Measurements from ENCODE around the gene ERC2.
"Not testable (repeated sequence)": the region's sequence is repeated elsewhere in the genome, so short reads cannot be mapped to it uniquely, and the experiment has no call there.

ERC2 gene

GRCh38 chr3:56275120-56275519, 193.1 kb downstream of the ERC2 start:
- Mint-ChIP-seq H3K9me3 (no peaks in the 10 kb centered on the region), H3K4me3 (no peak overlapping the region), H3K27ac (no peak overlapping the region), H3K27me3 (peaks cover 19 to 23% of the 10 kb centered on the region in 2 donors), H3K36me3 (ENCODE audit: insufficient read depth) (no peaks in the 10 kb centered on the region), H3K4me1 (ENCODE audit: low read depth in 2 of 2) (no peaks in the 10 kb centered on the region)
- DNase-seq = no peak
- ATAC-seq (replicated peaks) = no peak

- no peak overlapping the region for H3K27ac Mint-ChIP-seq
- no peaks in the 10 kb centered on the region for H3K36me3 Mint-ChIP-seq (ENCODE audit: insufficient read depth)
- H3K4me1 Mint-ChIP-seq (ENCODE audit: low read depth in 2 of 2) = no peaks in the 10 kb centered on the region
- no peak for ATAC-seq (replicated peaks)
- peaks cover 0 to 7% of the 10 kb centered on the region in 2 donors for H3K27me3 Mint-ChIP-seq
- no peaks in the 10 kb centered on the region for H3K9me3 Mint-ChIP-seq
- no peak for DNase-seq
- H3K4me3 Mint-ChIP-seq = no peak overlapping the region
Observed at GRCh38 chr3:56269755-56270535, 198.3 kb downstream of the ERC2 start.

GRCh38 chr3:56268616-56269383, 199.5 kb downstream of the ERC2 start:
- H3K27me3 Mint-ChIP-seq = peaks cover 0 to 7% of the 10 kb centered on the region in 2 donors
- no peak for DNase-seq
- no peak overlapping the region for H3K27ac Mint-ChIP-seq
- H3K4me3 Mint-ChIP-seq = no peak overlapping the region
- no peaks in the 10 kb centered on the region for H3K9me3 Mint-ChIP-seq
- no peaks in the 10 kb centered on the region for H3K4me1 Mint-ChIP-seq (ENCODE audit: low read depth in 2 of 2)
- H3K36me3 Mint-ChIP-seq (ENCODE audit: insufficient read depth) = no peaks in the 10 kb centered on the region
- no peak for ATAC-seq (replicated peaks)

GRCh38 chr3:56261852-56262251, 206.4 kb downstream of the ERC2 start:
- not testable (repeated sequence) for DNase-seq; H3K9me3 Mint-ChIP-seq; ATAC-seq (replicated peaks); H3K4me1 Mint-ChIP-seq (ENCODE audit: low read depth in 2 of 2); H3K4me3 Mint-ChIP-seq; H3K27ac Mint-ChIP-seq; H3K36me3 Mint-ChIP-seq (ENCODE audit: insufficient read depth)
- H3K27me3 Mint-ChIP-seq = peaks cover 23 to 41% of the 10 kb centered on the region in 2 donors

- Mint-ChIP-seq H3K27ac (no peak overlapping the region), H3K27me3 (peaks cover 26 to 46% of the 10 kb centered on the region in 2 donors), H3K4me3 (no peak overlapping the region), H3K4me1 (ENCODE audit: low read depth in 2 of 2) (no peaks in the 10 kb centered on the region), H3K36me3 (ENCODE audit: insufficient read depth) (no peaks in the 10 kb centered on the region), H3K9me3 (peaks cover 0 to 2% of the 10 kb centered on the region in 2 donors)
- DNase-seq (no peak), ATAC-seq (replicated peaks) (no peak)
Observed at GRCh38 chr3:56260262-56260661, 208.0 kb downstream of the ERC2 start.

GRCh38 chr3:56257826-56258225, 210.4 kb downstream of the ERC2 start:
- Mint-ChIP-seq H3K4me1 (ENCODE audit: low read depth in 2 of 2) (no peaks in the 10 kb centered on the region), H3K4me3 (no peak overlapping the region), H3K9me3 (peaks cover 0 to 2% of the 10 kb centered on the region in 2 donors), H3K36me3 (ENCODE audit: insufficient read depth) (no peaks in the 10 kb centered on the region), H3K27me3 (peaks cover 26 to 45% of the 10 kb centered on the region in 2 donors), H3K27ac (no peak overlapping the region)
- DNase-seq = no peak
- ATAC-seq (replicated peaks) = no peak

DNA sequence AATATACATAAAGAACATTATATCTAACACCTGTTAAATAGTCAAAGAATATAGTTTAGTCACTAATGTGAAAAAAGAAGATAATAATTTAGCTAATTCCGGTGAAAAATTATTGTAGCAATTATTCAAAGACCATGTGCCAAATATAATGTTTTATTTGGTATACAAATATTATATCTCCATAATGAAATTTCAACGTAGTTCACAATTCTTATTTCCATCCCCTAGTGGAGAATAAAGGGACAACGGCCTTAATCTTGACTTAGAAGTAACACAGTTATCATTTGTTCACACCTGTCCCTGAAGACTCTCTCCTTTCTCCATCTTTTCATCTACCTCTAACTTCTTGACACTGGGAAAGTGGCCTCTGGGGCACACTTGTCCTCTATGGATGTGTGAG, 213.4 kb downstream of the ERC2 start:
- Mint-ChIP-seq H3K36me3 (ENCODE audit: insufficient read depth) (no peaks in the 10 kb centered on the region), H3K9me3 (no peaks in the 10 kb centered on the region), H3K4me3 (no peak overlapping the region), H3K27me3 (peaks cover 14 to 21% of the 10 kb centered on the region in 2 donors), H3K27ac (no peak overlapping the region), H3K4me1 (ENCODE audit: low read depth in 2 of 2) (no peaks in the 10 kb centered on the region)
- DNase-seq (no peak), ATAC-seq (replicated peaks) (no peak)

DNA sequence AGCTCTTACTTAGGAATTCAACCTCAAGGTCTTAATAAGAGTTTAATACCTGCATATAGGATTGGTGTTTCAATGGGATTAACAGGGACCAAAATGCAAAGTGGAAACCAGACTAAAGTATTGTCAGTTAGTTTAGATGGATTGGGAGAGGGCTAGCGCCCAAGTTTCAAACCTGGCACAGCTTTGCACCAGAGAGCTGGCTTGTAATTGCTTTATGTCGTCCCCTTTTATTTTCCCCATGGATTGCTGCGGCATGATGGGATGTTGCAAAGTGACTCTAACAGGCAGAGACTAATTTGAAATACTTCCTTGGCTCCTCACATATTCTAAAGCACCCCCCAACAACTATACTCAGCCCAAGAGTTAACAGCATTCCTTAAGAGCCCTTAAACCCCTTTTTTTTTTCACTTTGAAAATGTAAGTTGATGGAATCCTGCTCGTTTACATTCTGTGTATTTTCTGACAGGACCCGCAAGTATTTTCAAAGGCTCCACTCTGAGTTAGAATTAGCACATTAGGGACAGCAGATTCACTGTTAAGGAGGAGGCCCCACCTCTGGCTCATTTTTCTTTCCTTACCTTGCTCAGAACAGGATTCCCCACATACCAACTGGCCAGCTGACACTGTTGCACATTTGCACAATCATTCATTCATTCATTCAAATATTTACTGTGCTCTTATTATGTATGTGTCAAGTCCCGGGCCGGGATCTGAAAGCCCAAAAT, 214.2 kb downstream of the ERC2 start:
- H3K27ac Mint-ChIP-seq = no peak overlapping the region
- no peaks in the 10 kb centered on the region for H3K36me3 Mint-ChIP-seq (ENCODE audit: insufficient read depth)
- peaks cover 14 to 21% of the 10 kb centered on the region in 2 donors for H3K27me3 Mint-ChIP-seq
- H3K4me3 Mint-ChIP-seq = no peak overlapping the region
- no peaks in the 10 kb centered on the region for H3K9me3 Mint-ChIP-seq
- DNase-seq (no peak), ATAC-seq (replicated peaks) (no peak)
- H3K4me1 Mint-ChIP-seq (ENCODE audit: low read depth in 2 of 2) = no peaks in the 10 kb centered on the region

- H3K27me3 Mint-ChIP-seq = peaks cover 0 to 10% of the 10 kb centered on the region in 2 donors
- DNase-seq (no peak), ATAC-seq (replicated peaks) (no peak)
- no peaks in the 10 kb centered on the region for H3K36me3 Mint-ChIP-seq (ENCODE audit: insufficient read depth)
- H3K4me1 Mint-ChIP-seq (ENCODE audit: low read depth in 2 of 2) = no peaks in the 10 kb centered on the region
- H3K4me3 Mint-ChIP-seq = no peak overlapping the region
- H3K9me3 Mint-ChIP-seq = no peaks in the 10 kb centered on the region
- H3K27ac Mint-ChIP-seq = no peak overlapping the region
Observed at GRCh38 chr3:56251343-56251945, 216.8 kb downstream of the ERC2 start.

DNA sequence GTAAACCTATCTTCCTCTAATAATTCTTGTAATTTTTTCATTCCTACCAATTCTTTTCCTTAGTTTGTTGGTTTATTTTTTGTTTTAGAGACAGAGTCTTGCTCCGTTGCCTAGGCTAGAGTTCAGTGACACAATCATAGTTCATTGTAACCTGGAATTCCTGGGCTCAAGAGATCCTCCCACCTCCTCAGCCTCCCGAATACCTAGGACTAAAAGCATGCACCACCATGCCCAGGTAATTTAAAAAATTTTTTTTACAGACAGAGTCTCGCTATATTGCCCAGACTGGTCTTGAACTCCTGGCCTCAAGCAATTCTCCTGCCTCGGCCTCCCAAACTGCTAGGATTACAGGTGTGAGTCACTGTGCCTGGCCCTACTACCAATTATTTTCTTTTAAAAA, 220.2 kb downstream of the ERC2 start:
- ATAC-seq (replicated peaks) = no peak
- Mint-ChIP-seq H3K27ac (no peak overlapping the region), H3K27me3 (no peaks in the 10 kb centered on the region), H3K4me1 (ENCODE audit: low read depth in 2 of 2) (no peaks in the 10 kb centered on the region), H3K4me3 (no peak overlapping the region), H3K36me3 (ENCODE audit: insufficient read depth) (no peaks in the 10 kb centered on the region), H3K9me3 (no peaks in the 10 kb centered on the region)
- no peak for DNase-seq

- DNase-seq (no peak), ATAC-seq (replicated peaks) (no peak)
- no peaks in the 10 kb centered on the region for H3K9me3 Mint-ChIP-seq
- H3K27me3 Mint-ChIP-seq = peaks cover 5 to 14% of the 10 kb centered on the region in 2 donors
- no peaks in the 10 kb centered on the region for H3K4me1 Mint-ChIP-seq (ENCODE audit: low read depth in 2 of 2)
- no peaks in the 10 kb centered on the region for H3K36me3 Mint-ChIP-seq (ENCODE audit: insufficient read depth)
- no peak overlapping the region for H3K27ac Mint-ChIP-seq
- no peak overlapping the region for H3K4me3 Mint-ChIP-seq
Observed at GRCh38 chr3:56238299-56238698, 230.0 kb downstream of the ERC2 start.

GRCh38 chr3:56233742-56234141, 234.5 kb downstream of the ERC2 start:
- DNase-seq (no peak), ATAC-seq (replicated peaks) (no peak)
- H3K4me1 Mint-ChIP-seq (ENCODE audit: low read depth in 2 of 2) = no peaks in the 10 kb centered on the region
- no peak overlapping the region for H3K27ac Mint-ChIP-seq
- no peaks in the 10 kb centered on the region for H3K36me3 Mint-ChIP-seq (ENCODE audit: insufficient read depth)
- H3K27me3 Mint-ChIP-seq = peaks cover 7 to 17% of the 10 kb centered on the region in 2 donors
- no peak overlapping the region for H3K4me3 Mint-ChIP-seq
- peaks cover 0 to 5% of the 10 kb centered on the region in 2 donors for H3K9me3 Mint-ChIP-seq

- H3K4me1 Mint-ChIP-seq (ENCODE audit: low read depth in 2 of 2) = no peaks in the 10 kb centered on the region
Observed at GRCh38 chr3:56229311-56229710, 239.0 kb downstream of the ERC2 start.

More at GRCh38 chr3:56229311-56229710, 239.0 kb downstream of the ERC2 start:
- no peak for ATAC-seq (replicated peaks)
- peaks cover 0 to 5% of the 10 kb centered on the region in 2 donors for H3K9me3 Mint-ChIP-seq
- H3K27ac Mint-ChIP-seq = no peak overlapping the region
- DNase-seq = no peak
- no peak overlapping the region for H3K4me3 Mint-ChIP-seq
- H3K27me3 Mint-ChIP-seq = peaks cover 7 to 10% of the 10 kb centered on the region in 2 donors
- H3K36me3 Mint-ChIP-seq (ENCODE audit: insufficient read depth) = no peaks in the 10 kb centered on the region
